SK-N-MC (cell line): ENCODE measurements around the gene PRKN.

Source experiments
- EZH2 ChIP-seq: fragments of 200-600 bp; sonication (generic); IDR thresholded peaks from one replicate; pipeline ENCODE4 v1.6.1; 2017; ENCODE audit warnings: antibody characterized with exemption
- FOXP2 ChIP-seq: optimal IDR thresholded peaks from 2 replicates; pipeline ENCODE3; 2011; ENCODE audit warnings: mild to moderate bottlenecking, moderate library complexity; ENCODE audit not compliant: insufficient read depth; ENCODE audit errors: extremely low read length, control extremely low read depth
- POLR2AphosphoS5 ChIP-seq: IDR thresholded peaks from 2 replicates; pipeline ENCODE4 v1.6.1; 2012; ENCODE audit warnings: mild to moderate bottlenecking, low read depth, low read length, borderline replicate concordance

- no peak for TF ChIP-seq POLR2AphosphoS5
- no peak for TF ChIP-seq EZH2
- TF ChIP-seq FOXP2: no peak
Measured at GRCh38 chr6:162289972-162290371, 437.6 kb downstream of the PRKN start.
